ENCODE measurements around the gene STK10. TPM values are rescaled to one million over a fixed set of nuclear protein-coding genes. Genes with fewer than 3 reads are reported as not detected.

The STK10 gene
- total RNA-seq, 2 experiments from 2014 or later: 211 to 229 TPM

- no peak for TF ChIP-seq CTCF (IDR thresholded peaks at IDR 0.05)
- H3K27me3 Mint-ChIP-seq: no peaks in the 10 kb centered on the region
- H3K9me3 ChIP-seq (ENCODE audit: control insufficient read depth in 1 of 2, insufficient read depth in 1 of 2, low read length in 2 of 2): no peaks in the 10 kb centered on the region
- peak overlapping the region; percentile 81 for H3K27ac Mint-ChIP-seq
- H3K4me1 ChIP-seq (ENCODE audit: insufficient read depth, low read length): peaks cover 76% of the 10 kb centered on the region
- CTCF ChIA-PET: interaction anchor here (1.5 kb wide), 1 partner anchor 68 kb away, joined by 4 read pairs; the partner anchor contains the start of gene STK10
- H3K4me3 ChIP-seq (ENCODE audit: low read length): no peak overlapping the region
- H3K27me3 ChIP-seq (ENCODE audit: control insufficient read depth in 1 of 2, insufficient read depth in 2 of 2, low read length in 2 of 2): no peaks in the 10 kb centered on the region
- DNase-seq: no peak
- H3K27ac ChIP-seq (ENCODE audit: low read depth in 1 of 2, low read length in 2 of 2): peak overlapping the region; percentile 33 to 47
- H3K4me3 Mint-ChIP-seq: peak overlapping the region; percentile 25
- no peaks in the 10 kb centered on the region for H3K9me3 Mint-ChIP-seq
- intact Hi-C loops (cut with DNase I, micrococcal nuclease): loop anchor here (5.0 to 10.0 kb wide), 2 partner anchors 32 to 575 kb away; no protein-coding TSS in a partner anchor
- H3K4me1 Mint-ChIP-seq (ENCODE audit: low read depth): peaks cover 66% of the 10 kb centered on the region
- H3K36me3 ChIP-seq (ENCODE audit: insufficient read depth, low read length): peaks cover 68% of the 10 kb centered on the region
- H3K36me3 Mint-ChIP-seq (ENCODE audit: low read depth): peaks cover 72% of the 10 kb centered on the region
- no peak for ATAC-seq (ENCODE audit: poor library complexity)
- POLR2A ChIA-PET: interaction anchor here (1.1 to 1.3 kb wide), 2 partner anchors 54 to 66 kb away, joined by 4 read pairs; no protein-coding TSS in a partner anchor
These were observed 67.9 kb downstream of the STK10 start for GRCh38 chr5:172119921-172120688.

- H3K4me3 ChIP-seq (ENCODE audit: low read length): no peak overlapping the region
- no peak for TF ChIP-seq CTCF (IDR thresholded peaks at IDR 0.05)
- CTCF ChIA-PET: interaction anchor here (0.7 to 1.5 kb wide), 2 partner anchors 69 to 715 kb away, joined by 4 read pairs; partner anchors contain the start of gene STK10
- Mint-ChIP-seq H3K27me3 (no peaks in the 10 kb centered on the region), H3K9me3 (no peaks in the 10 kb centered on the region), H3K27ac (peak overlapping the region; percentile 91), H3K4me1 (ENCODE audit: low read depth) (peaks cover 68% of the 10 kb centered on the region), H3K4me3 (peak overlapping the region; percentile 8), H3K36me3 (ENCODE audit: low read depth) (peaks cover 69% of the 10 kb centered on the region)
- intact Hi-C loops (cut with DNase I, micrococcal nuclease): loop anchor here (5.0 to 10.0 kb wide), 2 partner anchors 33 to 576 kb away; no protein-coding TSS in a partner anchor
- no peak for ATAC-seq (ENCODE audit: poor library complexity)
- H3K27me3 ChIP-seq (ENCODE audit: control insufficient read depth in 1 of 2, insufficient read depth in 2 of 2, low read length in 2 of 2): no peaks in the 10 kb centered on the region
- H3K36me3 ChIP-seq (ENCODE audit: insufficient read depth, low read length): peaks cover 59% of the 10 kb centered on the region
- no peak overlapping the region for H3K27ac ChIP-seq (ENCODE audit: low read depth in 1 of 2, low read length in 2 of 2)
- POLR2A ChIA-PET: interaction anchor here (0.7 to 6.3 kb wide), 3 partner anchors 56 to 68 kb away, joined by 3 to 86 read pairs (median 5); no protein-coding TSS in a partner anchor
- no peak for DNase-seq
- peaks cover 78% of the 10 kb centered on the region for H3K4me1 ChIP-seq (ENCODE audit: insufficient read depth, low read length)
- H3K9me3 ChIP-seq (ENCODE audit: control insufficient read depth in 1 of 2, insufficient read depth in 1 of 2, low read length in 2 of 2): no peaks in the 10 kb centered on the region
These were observed 69.1 kb downstream of the STK10 start for GRCh38 chr5:172118891-172119290.

GRCh38 chr5:172117977-172118701 is 69.9 kb downstream of the STK10 start:
- H3K27ac Mint-ChIP-seq: peak overlapping the region; percentile 91
- peak overlapping the region; percentile 26 for H3K4me3 Mint-ChIP-seq
- TF ChIP-seq CTCF (IDR thresholded peaks at IDR 0.05): no peak
- no peaks in the 10 kb centered on the region for H3K9me3 Mint-ChIP-seq
- peaks cover 51% of the 10 kb centered on the region for H3K36me3 ChIP-seq (ENCODE audit: insufficient read depth, low read length)
- H3K4me1 Mint-ChIP-seq (ENCODE audit: low read depth): peaks cover 69% of the 10 kb centered on the region
- no peak overlapping the region for H3K4me3 ChIP-seq (ENCODE audit: low read length)
- no peaks in the 10 kb centered on the region for H3K27me3 Mint-ChIP-seq
- peaks cover 65% of the 10 kb centered on the region for H3K36me3 Mint-ChIP-seq (ENCODE audit: low read depth)
- ATAC-seq (ENCODE audit: poor library complexity): no peak
- H3K27me3 ChIP-seq (ENCODE audit: control insufficient read depth in 1 of 2, insufficient read depth in 2 of 2, low read length in 2 of 2): no peaks in the 10 kb centered on the region
- peaks cover 78% of the 10 kb centered on the region for H3K4me1 ChIP-seq (ENCODE audit: insufficient read depth, low read length)
- peak overlapping the region in 1 of 2 donors; percentile 13 for H3K27ac ChIP-seq (ENCODE audit: low read depth in 1 of 2, low read length in 2 of 2)
- H3K9me3 ChIP-seq (ENCODE audit: control insufficient read depth in 1 of 2, insufficient read depth in 1 of 2, low read length in 2 of 2): no peaks in the 10 kb centered on the region
- CTCF ChIA-PET: interaction anchor here (0.7 to 1.5 kb wide), 2 partner anchors 70 to 715 kb away, joined by 4 read pairs; partner anchors contain the start of gene STK10
- DNase-seq: peak in 1 of 14 experiments; percentile 35
- intact Hi-C loops (cut with DNase I, micrococcal nuclease): loop anchor here (5.0 to 10.0 kb wide), 2 partner anchors 34 to 577 kb away; no protein-coding TSS in a partner anchor
- POLR2A ChIA-PET: interaction anchor here (0.6 to 6.3 kb wide), 4 partner anchors 14 to 69 kb away, joined by 3 to 86 read pairs (median 4); no protein-coding TSS in a partner anchor
